Right atrium auricular region (tissue), 2 donors: ENCODE measurements around the gene FHAD1. TPM values are rescaled to one million over a fixed set of nuclear protein-coding genes. Genes with fewer than 3 reads are reported as not detected.

Source experiments
- DNase-seq: peaks from one replicate; pipeline ENCODE4 v3.0.0-alpha.2; 2019; ENCODE audit warnings: low spot score
- H3K27ac ChIP-seq, 2 donors: fragments of 200-600 bp; sonication (generic); 1 replicate in 1 of 2; 2 replicates in 1 of 2; pipeline ENCODE4 v1.5.1; 2016 to 2019
- H3K27me3 ChIP-seq, 2 donors: fragments of 200-600 bp; sonication (generic); one replicate each; pipeline versions ENCODE4 v1.5.1 to v1.6.0; 2017 to 2019
- H3K36me3 ChIP-seq: fragments of 200-600 bp; sonication (generic); one replicate; pipeline ENCODE4 v1.5.1; 2016
- H3K4me1 ChIP-seq, 2 donors: fragments of 200-600 bp; sonication (generic); one replicate each; pipeline versions ENCODE4 v1.5.1 to v1.6.0; 2017 to 2019
- H3K4me3 ChIP-seq, 2 donors: fragments of 200-600 bp; sonication (generic); 1 replicate in 1 of 2; 2 replicates in 1 of 2; pipeline ENCODE4 v1.5.1; 2017 to 2019; ENCODE audit warnings: mild to moderate bottlenecking in 1 of 2, moderate library complexity in 1 of 2
- H3K9me3 ChIP-seq, 2 donors: fragments of 200-600 bp; sonication (generic); one replicate each; pipeline ENCODE4 v1.5.1; 2019
- CTCF ChIP-seq, 2 donors: fragments of 200-600 bp; sonication (generic); IDR thresholded peaks; one replicate each; pipeline ENCODE4 v1.5.1; 2019; ENCODE audit warnings: antibody characterized with exemption in 2 of 2
- total RNA-seq, 2 donors: library from RNA; depleted of rRNA; stranded (reverse); fragments of >200 nt; gene quantifications; one replicate each; pipeline ENCODE4 v1.1.0, GENCODE V29; 2016

Gene FHAD1
- total RNA-seq, 2 donors from 2014 or later = not detected

GRCh38 chr1:15236321-15236721 is 10.7 kb upstream of the FHAD1 start:
- TF ChIP-seq CTCF (IDR thresholded peaks at IDR 0.05) = no peak
- DNase-seq = no peak
- Histone ChIP-seq H3K27me3 (no peaks in the 10 kb centered on the region), H3K4me3 (no peak overlapping the region), H3K36me3 (no peaks in the 10 kb centered on the region), H3K4me1 (no peaks in the 10 kb centered on the region), H3K9me3 (no peaks in the 10 kb centered on the region), H3K27ac (no peak overlapping the region)

GRCh38 chr1:15236746-15237145 is 10.3 kb upstream of the FHAD1 start:
- Histone ChIP-seq H3K4me1 (no peaks in the 10 kb centered on the region), H3K36me3 (no peaks in the 10 kb centered on the region), H3K4me3 (no peak overlapping the region), H3K27ac (no peak overlapping the region), H3K9me3 (no peaks in the 10 kb centered on the region), H3K27me3 (no peaks in the 10 kb centered on the region)
- no peak for TF ChIP-seq CTCF (IDR thresholded peaks at IDR 0.05)
- no peak for DNase-seq

GRCh38 chr1:15238789-15239188 is 8.2 kb upstream of the FHAD1 start:
- Histone ChIP-seq H3K27me3 (no peaks in the 10 kb centered on the region), H3K4me3 (no peak overlapping the region), H3K36me3 (no peaks in the 10 kb centered on the region), H3K27ac (no peak overlapping the region), H3K4me1 (peaks cover 0 to 4% of the 10 kb centered on the region in 2 donors), H3K9me3 (no peaks in the 10 kb centered on the region)
- TF ChIP-seq CTCF (IDR thresholded peaks at IDR 0.05) = no peak
- no peak for DNase-seq

- TF ChIP-seq CTCF (IDR thresholded peaks at IDR 0.05) = no peak
- no peak overlapping the region for H3K27ac ChIP-seq
These were observed 4.3 kb upstream of the FHAD1 start for GRCh38 chr1:15242766-15243165.

GRCh38 chr1:15243275-15244043 is 3.6 kb upstream of the FHAD1 start:
- peak; percentile 38 for DNase-seq
- Histone ChIP-seq H3K4me1 (peaks cover 0 to 15% of the 10 kb centered on the region in 2 donors), H3K4me3 (no peak overlapping the region), H3K36me3 (no peaks in the 10 kb centered on the region), H3K9me3 (no peaks in the 10 kb centered on the region), H3K27ac (no peak overlapping the region), H3K27me3 (no peaks in the 10 kb centered on the region)
- TF ChIP-seq CTCF (IDR thresholded peaks at IDR 0.05) = no peak

More at GRCh38 chr1:15242766-15243165, 4.3 kb upstream of the FHAD1 start:
- Histone ChIP-seq H3K4me1 (peaks cover 0 to 15% of the 10 kb centered on the region in 2 donors), H3K4me3 (no peak overlapping the region), H3K36me3 (no peaks in the 10 kb centered on the region), H3K9me3 (no peaks in the 10 kb centered on the region), H3K27me3 (no peaks in the 10 kb centered on the region)
- peak; percentile 36 for DNase-seq

GRCh38 chr1:15244813-15245212 is 2.2 kb upstream of the FHAD1 start:
- Histone ChIP-seq H3K9me3 (no peaks in the 10 kb centered on the region), H3K36me3 (no peaks in the 10 kb centered on the region), H3K27me3 (no peaks in the 10 kb centered on the region), H3K4me1 (peaks cover 0 to 15% of the 10 kb centered on the region in 2 donors), H3K27ac (no peak overlapping the region), H3K4me3 (no peak overlapping the region)
- DNase-seq = peak; percentile 9
- no peak for TF ChIP-seq CTCF (IDR thresholded peaks at IDR 0.05)
